Endodermal cell (in vitro differentiated cells): ENCODE results near the gene HOXD9. TPM values are rescaled to one million over a fixed set of nuclear protein-coding genes. Genes with fewer than 3 reads are reported as not detected.

Experiments
- DNase-seq: peaks from one replicate; pipeline ENCODE4 v3.0.0-alpha.2; 2017
- H3K27ac ChIP-seq: 2 replicates; pipeline ENCODE4 v1.5.1; 2013; ENCODE audit warnings: mild to moderate bottlenecking, low read depth, low read length, moderate library complexity
- H3K27me3 ChIP-seq: 2 replicates; pipeline ENCODE4 v1.6.1; 2013; ENCODE audit warnings: mild to moderate bottlenecking, low read length, moderate library complexity; ENCODE audit not compliant: insufficient read depth, control insufficient read depth, poor library complexity, severe bottlenecking
- H3K36me3 ChIP-seq: 2 replicates; pipeline ENCODE4 v1.7.0; 2013; ENCODE audit warnings: mild to moderate bottlenecking, low read length, moderate library complexity; ENCODE audit not compliant: control insufficient read depth, insufficient read depth
- H3K4me1 ChIP-seq: one replicate; pipeline ENCODE4 v1.7.0; 2013; ENCODE audit warnings: low read length; ENCODE audit not compliant: control insufficient read depth, insufficient read depth
- H3K4me3 ChIP-seq: 2 replicates; pipeline ENCODE4 v1.5.1; 2013; ENCODE audit warnings: mild to moderate bottlenecking, low read length, moderate library complexity
- H3K9ac ChIP-seq: 2 replicates; pipeline ENCODE4 v1.6.1; 2013; ENCODE audit warnings: mild to moderate bottlenecking, low read length, moderate library complexity; ENCODE audit not compliant: poor library complexity, severe bottlenecking; ENCODE audit errors: extremely low read depth
- H3K9me3 ChIP-seq: 2 replicates; pipeline ENCODE4 v1.6.1; 2013; ENCODE audit warnings: mild to moderate bottlenecking, low read length, moderate library complexity; ENCODE audit not compliant: control insufficient read depth
- H3K27ac Mint-ChIP-seq: 2 replicates; pipeline ENCODE4 v1.8.0; 2020; ENCODE audit warnings: mixed read lengths
- H3K27me3 Mint-ChIP-seq: 2 replicates; pipeline ENCODE4 v1.8.0; 2021; ENCODE audit warnings: mild to moderate bottlenecking, mixed read lengths; ENCODE audit not compliant: insufficient read depth
- H3K36me3 Mint-ChIP-seq: 2 replicates; pipeline ENCODE4 v1.8.0; 2020; ENCODE audit warnings: low read depth, mixed read lengths
- H3K4me1 Mint-ChIP-seq: 2 replicates; pipeline ENCODE4 v1.8.0; 2020; ENCODE audit warnings: mixed read lengths
- H3K4me3 Mint-ChIP-seq: 2 replicates; pipeline ENCODE4 v1.8.0; 2020; ENCODE audit warnings: mild to moderate bottlenecking, moderate library complexity, mixed read lengths
- H3K9me3 Mint-ChIP-seq: 2 replicates; pipeline ENCODE4 v1.8.0; 2020; ENCODE audit warnings: mild to moderate bottlenecking, mixed read lengths
- WGBS, 2 experiments: methylation state at CpG; one replicate each; pipeline versions ENCODE4 v1.1.5 to v1.1.7; 2013; ENCODE audit warnings: missing lambda C conversion rate in 2 of 2, mixed read lengths in 1 of 2; ENCODE audit not compliant: insufficient coverage in 1 of 2, insufficient read length in 1 of 2; 5-methylcytosine and 5-hydroxymethylcytosine counted together
- total RNA-seq, 2 donors: library from RNA; stranded (reverse); fragmentation: NEBNext Ultra II Directional in 1 of 2; extraction: Animal tissue kit (Norgen Biotek cat#: 25700) in 1 of 2; gene quantifications; 2 replicates in 1 of 2; 3 replicates in 1 of 2; pipeline ENCODE4 v1.2.1, GENCODE V29; 2021
- TF ChIP-seq, protein P1 (sequence below): fragments of 200-600 bp; sonication (generic); conservative IDR thresholded peaks from 2 replicates; pipeline ENCODE4 v1.5.0; 2021; ENCODE audit warnings: antibody characterized with exemption, mild to moderate bottlenecking

The HOXD9 gene
- total RNA-seq, 2 donors from 2014 or later: not detected

DNA sequence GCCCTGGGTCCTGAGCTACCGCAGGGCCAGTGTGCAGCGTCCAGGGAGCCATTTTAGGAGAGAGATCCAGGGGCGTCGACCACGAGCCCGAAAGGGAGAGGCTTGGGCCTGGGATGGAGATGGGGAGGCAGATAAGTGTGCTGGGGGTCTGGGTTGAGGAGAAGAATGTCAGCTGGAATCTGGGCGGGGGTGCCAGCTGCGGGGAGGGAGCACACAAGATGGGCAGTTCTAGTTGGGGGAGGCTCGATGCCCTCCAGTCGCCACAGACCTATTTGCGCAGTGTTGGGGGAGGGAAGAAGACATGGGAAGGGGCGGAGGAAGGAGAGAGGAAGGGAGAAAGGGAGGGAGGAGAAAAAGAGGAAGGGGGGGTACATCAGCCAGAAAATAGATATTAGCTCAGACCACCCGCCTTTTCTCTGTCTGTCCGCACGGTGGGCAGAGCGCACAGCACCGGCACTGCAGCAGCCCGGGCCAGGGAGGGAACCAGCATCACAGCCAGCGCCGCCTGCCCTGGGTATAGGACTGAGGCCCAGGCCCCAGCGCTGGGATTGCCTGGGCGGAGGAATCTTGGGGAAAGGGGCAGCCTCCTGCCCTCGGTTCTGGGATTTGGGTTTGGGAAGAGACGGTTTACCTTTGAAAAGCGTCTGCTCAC is 17.3 kb upstream of the HOXD9 start:
- Histone ChIP-seq H3K9me3 (no peaks in the 10 kb centered on the region), H3K36me3 (no peaks in the 10 kb centered on the region), H3K4me1 (no peaks in the 10 kb centered on the region), H3K27me3 (peaks cover 99% of the 10 kb centered on the region), H3K27ac (no peak overlapping the region), H3K4me3 (peak overlapping the region; percentile 27), H3K9ac (no peak overlapping the region)
- Mint-ChIP-seq H3K36me3 (no peaks in the 10 kb centered on the region), H3K4me1 (peaks cover 26% of the 10 kb centered on the region), H3K4me3 (peak overlapping the region; percentile 41), H3K27ac (no peak overlapping the region), H3K9me3 (no peaks in the 10 kb centered on the region), H3K27me3 (peaks cover 95% of the 10 kb centered on the region)
- WGBS, 2 experiments: 4 to 6% methylated on average over 15 to 25 of the region's 25 CpGs
- peak; percentile 79 for DNase-seq
- TF ChIP-seq, protein P1, sequence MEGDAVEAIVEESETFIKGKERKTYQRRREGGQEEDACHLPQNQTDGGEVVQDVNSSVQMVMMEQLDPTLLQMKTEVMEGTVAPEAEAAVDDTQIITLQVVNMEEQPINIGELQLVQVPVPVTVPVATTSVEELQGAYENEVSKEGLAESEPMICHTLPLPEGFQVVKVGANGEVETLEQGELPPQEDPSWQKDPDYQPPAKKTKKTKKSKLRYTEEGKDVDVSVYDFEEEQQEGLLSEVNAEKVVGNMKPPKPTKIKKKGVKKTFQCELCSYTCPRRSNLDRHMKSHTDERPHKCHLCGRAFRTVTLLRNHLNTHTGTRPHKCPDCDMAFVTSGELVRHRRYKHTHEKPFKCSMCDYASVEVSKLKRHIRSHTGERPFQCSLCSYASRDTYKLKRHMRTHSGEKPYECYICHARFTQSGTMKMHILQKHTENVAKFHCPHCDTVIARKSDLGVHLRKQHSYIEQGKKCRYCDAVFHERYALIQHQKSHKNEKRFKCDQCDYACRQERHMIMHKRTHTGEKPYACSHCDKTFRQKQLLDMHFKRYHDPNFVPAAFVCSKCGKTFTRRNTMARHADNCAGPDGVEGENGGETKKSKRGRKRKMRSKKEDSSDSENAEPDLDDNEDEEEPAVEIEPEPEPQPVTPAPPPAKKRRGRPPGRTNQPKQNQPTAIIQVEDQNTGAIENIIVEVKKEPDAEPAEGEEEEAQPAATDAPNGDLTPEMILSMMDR: no peak

DNA sequence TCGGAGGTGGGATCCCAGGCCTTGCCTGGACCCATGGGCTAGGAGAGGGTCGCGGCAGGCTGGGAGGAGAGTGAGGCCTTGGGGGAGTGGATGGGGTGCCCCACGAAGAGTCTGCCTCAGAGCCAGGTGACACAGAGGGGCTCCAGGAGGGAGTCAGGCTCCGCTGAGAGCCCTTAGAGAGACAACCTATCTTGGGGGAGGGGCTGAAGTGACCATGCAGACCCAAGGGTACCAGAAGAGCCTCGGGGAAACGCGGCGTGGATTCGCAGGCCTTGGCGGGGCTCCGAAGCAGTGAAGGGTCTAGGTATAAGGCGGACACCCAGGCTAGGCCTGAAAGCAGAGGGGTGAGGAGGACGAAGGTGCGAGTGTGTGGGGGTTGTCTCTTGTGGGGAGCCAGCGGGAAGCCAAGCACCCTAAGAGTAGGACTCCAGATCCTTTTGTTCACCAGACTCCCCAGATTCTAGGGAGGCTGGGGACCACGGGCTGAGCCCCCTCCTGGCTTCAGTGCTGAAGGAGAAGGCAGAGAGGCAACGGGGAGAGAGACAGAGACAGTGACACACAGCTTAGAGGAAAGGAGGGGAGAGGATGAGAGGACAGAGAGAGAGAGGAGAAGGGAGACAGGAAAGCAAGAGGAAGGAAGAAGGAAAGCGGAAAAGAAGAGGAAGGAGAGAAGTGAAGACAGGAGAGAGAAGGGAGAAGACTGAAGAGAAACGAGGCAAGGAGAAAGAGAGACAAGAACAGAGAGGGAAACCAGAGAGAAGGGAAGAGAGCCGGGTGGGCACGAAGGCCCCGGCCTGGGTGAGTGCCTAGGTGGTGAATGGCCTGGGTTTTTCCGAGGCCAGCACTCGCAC is 16.6 kb upstream of the HOXD9 start:
- 7 to 8% methylated on average over 20 to 25 of the region's 25 CpGs for WGBS, 2 experiments
- H3K9me3 ChIP-seq: no peaks in the 10 kb centered on the region
- H3K27ac Mint-ChIP-seq: no peak overlapping the region
- no peaks in the 10 kb centered on the region for H3K4me1 ChIP-seq
- peaks cover 95% of the 10 kb centered on the region for H3K27me3 Mint-ChIP-seq
- H3K9ac ChIP-seq: no peak overlapping the region
- TF ChIP-seq, protein P1: no peak
- no peak overlapping the region for H3K27ac ChIP-seq
- H3K4me3 Mint-ChIP-seq: peak overlapping the region; percentile 32
- H3K36me3 ChIP-seq: no peaks in the 10 kb centered on the region
- no peak overlapping the region for H3K4me3 ChIP-seq
- H3K4me1 Mint-ChIP-seq: peaks cover 26% of the 10 kb centered on the region
- H3K36me3 Mint-ChIP-seq: no peaks in the 10 kb centered on the region
- peaks cover 99% of the 10 kb centered on the region for H3K27me3 ChIP-seq
- no peak for DNase-seq
- H3K9me3 Mint-ChIP-seq: no peaks in the 10 kb centered on the region

DNA sequence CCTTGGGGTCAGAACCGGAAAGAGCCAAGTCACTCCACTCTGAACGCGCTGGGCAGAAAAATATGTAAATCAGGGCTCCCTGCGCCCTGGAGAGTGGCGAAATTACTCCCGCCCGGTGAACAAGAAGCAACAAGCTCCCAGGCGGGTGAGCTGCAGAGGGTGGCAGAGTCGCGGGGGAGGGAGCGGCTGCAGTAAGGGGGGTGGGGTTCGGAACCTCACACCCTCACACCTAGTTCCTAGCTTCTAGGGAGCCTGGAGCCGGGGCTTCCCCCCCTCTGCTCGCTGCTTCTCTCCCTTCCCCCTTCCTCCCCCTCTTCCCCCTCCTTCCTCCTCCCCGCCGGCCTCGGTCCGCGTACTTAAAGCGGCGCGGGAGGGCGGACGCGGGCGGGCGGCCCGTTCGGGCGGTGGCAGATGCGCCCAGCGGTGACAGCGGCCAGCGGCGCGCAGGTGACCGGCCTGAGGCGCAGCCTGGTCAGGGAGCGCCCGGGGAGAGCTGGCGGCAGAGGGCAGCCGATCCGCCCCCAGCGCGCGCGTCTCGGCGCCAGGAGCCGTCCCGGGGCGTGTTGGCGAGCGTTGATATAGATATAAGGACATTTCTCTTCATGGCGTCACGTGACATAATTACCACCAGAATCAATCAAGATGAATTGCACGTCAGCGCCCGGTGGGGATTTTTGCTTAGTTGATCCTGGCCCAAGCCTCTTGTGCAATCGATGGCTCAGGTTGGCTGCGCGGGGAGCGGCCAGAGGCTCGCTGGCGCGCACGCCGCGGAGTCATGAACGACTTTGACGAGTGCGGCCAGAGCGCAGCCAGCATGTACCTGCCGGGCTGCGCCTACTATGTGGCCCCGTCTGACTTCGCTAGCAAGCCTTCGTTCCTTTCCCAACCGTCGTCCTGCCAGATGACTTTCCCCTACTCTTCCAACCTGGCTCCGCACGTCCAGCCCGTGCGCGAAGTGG is 15.7 kb upstream of the HOXD9 start, which contains the start of gene HOXD11:
HOXD11 (plus strand) TSS at position 700 of the 959 bp plus-strand sequence; CDS start at position 776, 76 bp downstream.
- H3K9me3 ChIP-seq: no peaks in the 10 kb centered on the region
- Mint-ChIP-seq H3K36me3 (no peaks in the 10 kb centered on the region), H3K27me3 (peaks cover 95% of the 10 kb centered on the region), H3K4me1 (peaks cover 26% of the 10 kb centered on the region), H3K9me3 (no peaks in the 10 kb centered on the region), H3K4me3 (peak within 1 kb of the TSS; percentile 48), H3K27ac (no peak within 1 kb of the TSS)
- DNase-seq: peak; percentile 84
- H3K27me3 ChIP-seq: peaks cover 99% of the 10 kb centered on the region
- WGBS, 2 experiments: 0 to 1% methylated on average over 11 to 84 of the region's 85 CpGs
- no peak within 1 kb of the TSS for H3K27ac ChIP-seq
- TF ChIP-seq, protein P1: no peak
- H3K36me3 ChIP-seq: no peaks in the 10 kb centered on the region
- H3K4me3 ChIP-seq: no peak within 1 kb of the TSS
- H3K4me1 ChIP-seq: no peaks in the 10 kb centered on the region
- H3K9ac ChIP-seq: no peak within 1 kb of the TSS
